Measurements from ENCODE around the gene CINP. TPM values are rescaled to one million over a fixed set of nuclear protein-coding genes. Genes with fewer than 3 reads are reported as not detected.
"Not testable (repeated sequence)": the region's sequence is repeated elsewhere in the genome, so short reads cannot be mapped to it uniquely, and the experiment has no call there.

Gene CINP
- total RNA-seq, 4 donors from 2014 or later: 16.9 to 34.2 (median 27.3) TPM

- no peak overlapping the region for H3K4me3 ChIP-seq (ENCODE audit: low read depth, poor library complexity, severe bottlenecking)
- no peak for DNase-seq (ENCODE audit: low spot score in 2 of 2)
- intact Hi-C loops (cut with DNase I; ENCODE audit: low total_unique reads): loop anchor here (10.0 kb wide), 1 partner anchor 350 kb away; the partner anchor contains the start of gene DYNC1H1
- 94 to 95% methylated on average over 6 of the region's 6 CpGs for WGBS, 2 donors
- TF ChIP-seq POLR2A (IDR thresholded peaks at IDR 0.05): no peak
- TF ChIP-seq CTCF (IDR thresholded peaks at IDR 0.05): no peak
Observed at GRCh38 chr14:102315121-102315520, 47.6 kb downstream of the CINP start.

GRCh38 chr14:102314242-102315011 is 48.3 kb downstream of the CINP start:
- intact Hi-C loops (cut with DNase I; ENCODE audit: low total_unique reads): loop anchor here (10.0 kb wide), 1 partner anchor 350 kb away; the partner anchor contains the start of gene DYNC1H1
- TF ChIP-seq POLR2A (IDR thresholded peaks at IDR 0.05) (no peak), CTCF (IDR thresholded peaks at IDR 0.05) (peak in 2 of 3 donors; percentile 11 to 85)
- H3K4me3 ChIP-seq (ENCODE audit: low read depth, poor library complexity, severe bottlenecking): peak overlapping the region; percentile 7
- WGBS, 2 donors: 8 to 9% methylated on average over 45 to 51 of the region's 52 CpGs
- peak; percentile 78 to 97 for DNase-seq (ENCODE audit: low spot score in 2 of 2)

GRCh38 chr14:102304611-102305506 is 57.8 kb downstream of the CINP start, which contains the start of gene MOK:
MOK (minus strand) TSS chr14:102305164; CDS start chr14:102304968, 196 bp downstream.
- DNase-seq (ENCODE audit: low spot score in 2 of 2): peak; percentile 94 to 99
- 1 to 2% methylated on average over 48 to 53 of the region's 53 CpGs for WGBS, 2 donors
- H3K4me3 ChIP-seq (ENCODE audit: low read depth, poor library complexity, severe bottlenecking): peak within 1 kb of the TSS; percentile 51
- intact Hi-C loops (cut with DNase I; ENCODE audit: low total_unique reads): loop anchor here (10.0 kb wide), 1 partner anchor 70 kb away; no protein-coding TSS in a partner anchor
- TF ChIP-seq POLR2A (IDR thresholded peaks at IDR 0.05) (no peak), CTCF (IDR thresholded peaks at IDR 0.05) (no peak)

- intact Hi-C loops (cut with DNase I; ENCODE audit: low total_unique reads): loop anchor here (10.0 kb wide), 1 partner anchor 69 kb away; no protein-coding TSS in a partner anchor
- 96 to 98% methylated on average over 3 of the region's 3 CpGs for WGBS, 2 donors
- TF ChIP-seq CTCF (IDR thresholded peaks at IDR 0.05) (no peak), POLR2A (IDR thresholded peaks at IDR 0.05) (no peak)
- no peak for DNase-seq (ENCODE audit: low spot score in 2 of 2)
- no peak overlapping the region for H3K4me3 ChIP-seq (ENCODE audit: low read depth, poor library complexity, severe bottlenecking)
Observed at GRCh38 chr14:102303664-102304063, 59.0 kb downstream of the CINP start.

- intact Hi-C loops (cut with DNase I; ENCODE audit: low total_unique reads); DNase-seq (ENCODE audit: low spot score in 2 of 2); H3K4me3 ChIP-seq (ENCODE audit: low read depth, poor library complexity, severe bottlenecking): not testable (repeated sequence)
- WGBS, 2 donors: 84 to 89% methylated on average over 12 of the region's 12 CpGs
Observed at GRCh38 chr14:102298303-102299070, 64.2 kb downstream of the CINP start.

Other genes with a start within 250 kb of the CINP start
- gene WDR20, start 223.0 kb downstream of the CINP start, total RNA-seq: 10 to 100 TPM; 33.7 to 50.8 (median 41.3) TPM
- 10 to 100 TPM in 2 of 4 donors, 1 to 10 TPM in 2; 2.1 to 12.2 (median 7.8) TPM for gene MOK, start 57.7 kb downstream of the CINP start, total RNA-seq
- gene ZNF839, start 43.1 kb downstream of the CINP start, total RNA-seq: 10 to 100 TPM; 10.7 to 15.2 (median 13.6) TPM
- gene TECPR2, start 51 bp upstream of the CINP start, total RNA-seq: 10 to 100 TPM; 10.8 to 37.8 (median 17.8) TPM
- gene ANKRD9, start 146.9 kb upstream of the CINP start, total RNA-seq: 100 to 1,000 TPM in 1 of 4 donors, 10 to 100 TPM in 3; 64.6 to 135 (median 69.4) TPM
- 10 to 100 TPM; 20.1 to 25.3 (median 22.9) TPM for gene RCOR1, start 229.8 kb upstream of the CINP start, total RNA-seq